GM19395 (cell line): ENCODE measurements around the gene CHORDC1.
"Not testable (repeated sequence)": the region's sequence is repeated elsewhere in the genome, so short reads cannot be mapped to it uniquely, and the experiment has no call there.

Experiments used
- ATAC-seq: cut with Tn5 transposase; IDR thresholded peaks from one replicate; pipeline ENCODE4 v1.9.1; 2021; ENCODE audit warnings: mild to moderate bottlenecking, moderate library complexity; ENCODE audit not compliant: unreplicated experiment

The CHORDC1 gene

DNA sequence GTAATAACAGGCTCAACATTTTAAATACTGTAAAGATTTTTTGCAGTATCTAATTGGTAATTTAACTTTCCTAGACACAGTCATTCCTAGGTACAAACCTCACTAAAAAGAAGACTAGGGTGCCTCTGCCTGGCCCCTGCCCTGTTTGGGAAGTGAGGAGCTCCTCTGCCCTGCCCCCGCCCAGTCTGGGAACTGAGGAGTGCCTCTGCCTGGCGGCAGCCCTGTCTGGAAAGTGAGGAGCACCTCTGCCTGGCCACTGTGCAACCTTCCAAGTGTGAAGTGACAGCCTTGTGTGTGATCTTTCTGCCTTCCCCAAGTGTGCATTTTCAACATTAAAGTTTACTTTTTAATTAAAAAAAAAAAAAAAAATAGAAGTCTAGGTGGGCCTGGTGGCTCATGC, 4.2 kb downstream of the CHORDC1 start:
- ATAC-seq: no peak

DNA sequence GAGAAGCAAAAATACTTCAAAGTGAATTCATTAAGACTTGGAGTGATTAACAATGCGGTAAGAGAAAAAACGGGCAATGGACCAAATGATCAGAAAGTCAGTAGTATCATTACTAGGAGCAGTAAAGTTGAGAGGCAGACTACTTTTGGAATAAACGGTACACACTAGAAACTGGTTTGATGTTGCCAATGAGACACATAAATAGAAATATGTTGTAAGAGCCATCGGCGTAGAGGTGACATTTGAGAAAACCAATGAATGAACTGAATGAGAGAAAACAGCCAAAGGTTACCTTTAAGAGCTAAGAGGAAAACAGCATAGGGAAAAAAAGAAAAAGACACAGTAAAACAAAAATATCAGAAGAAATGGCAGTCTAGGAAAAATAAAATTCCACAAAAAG, 6.2 kb downstream of the CHORDC1 start:
- ATAC-seq: no peak

DNA sequence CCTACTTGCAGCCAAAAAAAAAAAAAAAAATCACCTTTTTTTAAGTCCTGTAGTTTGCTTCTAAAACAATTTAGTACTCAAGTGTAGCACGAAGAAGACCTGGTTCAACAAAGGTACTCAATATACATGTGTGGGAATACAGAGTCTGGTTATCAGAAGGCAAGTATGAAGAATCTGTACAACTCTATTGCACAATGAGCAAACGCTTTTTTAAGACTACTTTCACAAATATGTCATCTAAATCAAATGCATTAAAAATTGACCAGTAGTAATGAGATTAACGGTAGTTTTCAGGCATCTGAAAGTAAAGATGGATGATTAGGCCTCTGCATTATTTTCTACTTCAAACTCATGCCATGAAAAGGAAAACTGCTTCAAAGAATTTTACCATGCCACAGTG, 9.5 kb downstream of the CHORDC1 start:
- no peak for ATAC-seq

DNA sequence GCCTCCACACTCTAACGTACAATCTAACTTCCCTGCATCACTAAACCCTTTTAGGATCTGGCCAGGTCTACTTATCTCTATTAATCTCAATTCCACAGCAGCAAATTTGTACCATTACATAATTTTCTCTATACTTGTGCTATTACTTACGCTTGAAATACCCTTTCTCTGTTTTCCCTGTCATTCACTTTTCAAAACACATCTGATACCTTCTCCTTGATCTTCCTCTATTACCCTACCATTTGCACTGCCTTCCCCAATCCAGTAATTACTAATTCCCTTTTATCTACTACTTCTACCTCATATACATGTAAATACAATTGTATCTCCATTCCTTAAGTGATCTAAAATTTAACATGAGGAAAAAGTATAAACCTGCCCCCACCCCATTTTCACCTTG, 14.0 kb downstream of the CHORDC1 start:
- ATAC-seq: no peak

DNA sequence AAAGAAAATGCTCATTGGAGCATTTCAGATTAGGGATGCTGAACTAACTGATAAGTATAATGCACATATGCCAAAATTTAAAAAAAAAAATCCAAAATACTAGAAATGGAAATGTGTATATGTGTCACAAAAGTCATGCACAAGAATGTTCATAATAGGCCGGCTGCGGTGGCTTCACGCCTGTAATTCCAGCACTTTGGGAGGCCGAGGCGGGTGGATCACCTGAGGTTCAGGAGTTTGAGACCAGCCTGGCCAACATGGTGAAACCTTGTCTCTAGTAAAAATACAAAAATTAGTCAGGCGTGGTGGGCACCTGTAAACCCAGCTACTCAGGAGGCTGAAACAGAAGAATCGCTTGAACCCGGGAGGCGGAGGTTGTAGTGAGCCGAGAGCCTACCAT, 14.9 kb downstream of the CHORDC1 start:
- ATAC-seq: not testable (repeated sequence)

DNA sequence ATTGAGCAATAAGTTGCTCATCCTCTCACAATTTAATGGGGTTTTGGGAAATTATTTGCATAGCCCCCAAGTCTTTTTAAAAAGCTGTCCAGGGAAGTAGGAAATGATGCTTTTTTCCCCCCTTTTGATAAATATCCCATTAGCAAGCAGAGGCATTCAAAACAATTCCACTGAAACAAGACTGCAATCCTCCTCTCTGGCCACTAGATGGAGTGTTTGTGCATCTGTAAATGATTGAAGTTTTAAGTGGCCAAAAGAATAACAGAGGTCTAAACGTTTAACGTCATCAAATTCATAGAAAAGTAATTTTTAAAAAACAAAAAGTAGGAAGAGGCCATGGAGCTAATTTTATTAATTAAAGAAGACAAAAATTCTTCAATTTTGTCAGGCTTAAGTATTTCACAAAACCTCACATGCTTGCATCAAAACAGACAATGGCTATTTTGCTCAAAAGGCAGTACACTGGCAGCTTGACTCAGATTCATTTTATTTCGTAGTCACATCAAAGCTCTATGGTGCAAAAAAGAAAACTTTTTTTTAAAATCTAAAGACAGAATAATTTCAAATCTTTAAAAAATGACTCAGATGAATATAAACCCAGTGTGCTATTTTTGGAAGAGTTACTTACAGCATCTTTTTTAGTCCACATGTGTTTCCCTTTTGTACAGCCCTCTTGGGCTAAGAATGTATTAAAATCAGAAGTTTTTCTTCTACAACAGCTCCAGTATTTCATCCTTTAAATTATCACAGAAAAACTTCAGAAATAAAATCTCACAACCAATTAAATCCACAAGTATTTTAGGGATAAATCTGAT, 17.8 kb downstream of the CHORDC1 start:
- ATAC-seq: peak; percentile 92

DNA sequence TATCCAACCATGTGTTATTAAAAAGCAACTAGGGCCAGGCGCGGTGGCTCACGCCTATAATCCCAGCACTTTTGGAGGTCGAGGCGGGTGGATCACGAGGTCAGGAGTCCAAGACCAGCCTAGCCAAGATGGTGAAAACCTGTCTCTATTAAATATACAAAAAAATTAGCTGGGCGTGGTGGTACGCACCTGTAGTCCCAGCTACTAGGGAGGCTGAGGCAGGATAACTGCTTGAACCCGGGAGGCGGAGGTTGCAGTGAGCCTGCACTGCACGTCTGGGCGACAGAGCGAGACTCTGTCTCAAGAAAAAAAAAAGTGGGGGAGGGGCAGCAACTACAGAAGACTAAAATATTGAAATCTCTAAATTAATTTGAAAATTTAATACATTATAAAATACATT, 18.4 kb downstream of the CHORDC1 start:
- ATAC-seq: no peak

DNA sequence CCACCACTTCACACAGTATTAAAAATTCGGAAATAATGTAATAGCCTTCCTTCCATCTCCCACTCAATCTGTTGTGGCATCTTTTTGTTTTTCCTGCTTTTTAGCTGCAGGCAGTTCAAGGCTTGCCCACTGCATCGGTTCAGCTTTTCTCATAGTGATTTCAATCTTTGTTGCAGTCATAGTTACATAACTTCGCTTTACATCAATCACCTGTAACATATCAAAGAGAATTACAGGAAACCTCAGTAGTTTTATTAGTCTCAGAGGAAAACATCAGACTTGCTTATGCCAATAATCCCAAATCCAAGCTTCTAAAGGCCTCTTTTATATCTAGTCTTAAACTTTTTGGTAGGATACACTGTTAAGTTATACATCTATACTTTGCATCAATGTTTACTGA, 20.5 kb downstream of the CHORDC1 start:
- no peak for ATAC-seq

DNA sequence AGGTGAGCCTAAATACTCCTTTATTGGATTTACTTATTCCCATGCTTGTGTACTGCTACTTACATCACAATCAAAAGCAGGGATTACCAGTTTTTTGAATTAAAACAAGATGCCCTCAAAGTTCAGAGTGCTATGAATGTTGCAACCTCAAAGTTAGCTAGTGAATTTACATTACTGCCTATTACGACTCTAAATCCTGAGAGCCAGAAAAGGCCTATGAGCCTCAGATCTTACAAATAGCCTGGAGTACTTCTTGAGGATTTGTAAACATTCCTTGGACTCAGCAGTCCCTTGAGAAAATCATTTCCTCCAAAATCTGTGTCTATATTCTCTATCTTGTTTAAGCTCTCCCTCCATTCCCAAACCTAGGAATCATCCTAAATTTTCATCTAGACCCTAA, 25.5 kb downstream of the CHORDC1 start:
- no peak for ATAC-seq

DNA sequence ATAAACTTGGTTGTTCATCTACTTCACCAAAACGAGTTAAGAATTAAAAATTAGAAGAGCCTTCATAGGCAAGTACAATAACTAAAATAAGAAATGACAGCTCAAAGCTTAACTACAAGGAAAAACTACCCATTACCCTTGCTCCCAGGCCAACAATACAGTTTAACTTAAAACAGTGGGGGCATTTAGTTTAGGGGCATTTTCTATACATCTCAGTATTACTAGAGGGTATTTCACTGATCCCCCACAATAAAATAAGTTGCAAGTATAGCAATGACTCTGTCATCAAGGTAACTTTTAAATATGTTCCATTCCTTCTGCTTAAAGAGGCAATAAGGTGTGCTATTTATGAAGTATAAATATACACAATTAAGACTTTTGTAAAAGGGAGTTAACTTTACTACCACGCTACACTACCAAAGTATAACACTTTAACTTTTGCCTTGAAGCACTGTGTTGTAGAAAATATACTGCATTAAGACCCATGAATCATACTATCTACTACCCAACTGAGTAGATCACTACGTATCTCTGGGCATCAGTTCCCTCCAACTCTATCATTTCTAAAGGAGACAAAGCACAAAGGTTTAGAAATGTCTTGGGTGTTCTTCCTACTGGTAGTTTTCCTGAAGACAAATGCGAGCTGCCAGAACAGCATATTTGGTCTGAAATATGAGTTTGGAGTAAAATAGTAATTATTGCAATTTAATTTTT, 29.8 kb downstream of the CHORDC1 start:
- no peak for ATAC-seq

DNA sequence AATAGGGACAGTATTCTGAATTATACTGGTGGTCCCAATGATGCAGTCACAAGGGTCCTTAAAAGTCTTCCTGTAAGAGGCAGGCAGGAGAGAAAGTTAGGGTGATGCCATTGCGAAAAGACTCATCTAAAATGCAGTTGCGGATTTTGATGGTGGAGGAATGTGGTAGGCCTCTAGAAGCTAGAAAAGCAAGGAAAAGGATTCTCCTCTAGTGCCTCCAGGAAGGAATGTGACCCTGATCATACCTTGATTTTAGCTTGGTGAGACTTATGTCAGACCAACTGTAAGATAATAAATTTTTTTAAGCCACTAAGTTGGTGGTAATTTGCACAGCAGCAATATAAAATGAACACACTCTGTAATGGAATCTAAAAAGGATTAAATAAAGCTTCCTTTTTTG, 33.8 kb downstream of the CHORDC1 start:
- ATAC-seq: no peak

DNA sequence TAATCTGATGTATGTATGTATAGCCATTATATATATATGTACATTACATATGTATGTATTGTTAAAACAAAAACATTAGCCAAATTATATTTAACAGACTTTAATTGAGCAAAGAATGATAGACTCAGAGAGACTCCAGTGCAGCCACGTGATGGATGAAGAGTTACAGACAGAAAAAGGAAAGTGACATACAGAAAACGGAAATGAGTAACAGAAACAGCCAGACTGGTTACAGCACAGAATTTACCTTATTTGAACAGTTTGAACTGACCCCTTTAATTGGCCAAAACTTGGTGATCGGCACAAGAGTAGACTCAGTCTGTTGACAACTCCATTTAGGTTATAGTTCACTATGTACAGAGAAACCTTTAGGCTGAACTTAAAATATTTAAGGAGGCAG, 35.0 kb downstream of the CHORDC1 start:
- no peak for ATAC-seq

DNA sequence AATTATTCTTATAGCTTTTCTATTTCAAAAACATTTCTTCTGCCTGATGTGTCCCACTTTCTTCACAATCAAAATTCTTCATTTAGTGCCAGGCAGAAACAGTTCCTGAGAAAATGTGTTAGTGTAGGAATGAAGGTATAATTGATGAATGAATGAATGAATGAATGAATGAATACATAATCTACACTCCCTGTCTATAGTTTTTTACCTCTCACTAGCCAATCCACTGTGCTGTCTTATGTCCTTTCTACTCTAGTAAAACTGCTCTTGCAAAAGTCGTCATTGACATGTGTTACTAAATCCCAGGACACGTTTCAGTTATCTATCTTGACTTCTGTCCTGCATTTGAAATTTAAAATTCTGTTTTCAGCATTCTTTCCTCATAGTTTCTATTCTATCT, 42.9 kb downstream of the CHORDC1 start:
- ATAC-seq: no peak

DNA sequence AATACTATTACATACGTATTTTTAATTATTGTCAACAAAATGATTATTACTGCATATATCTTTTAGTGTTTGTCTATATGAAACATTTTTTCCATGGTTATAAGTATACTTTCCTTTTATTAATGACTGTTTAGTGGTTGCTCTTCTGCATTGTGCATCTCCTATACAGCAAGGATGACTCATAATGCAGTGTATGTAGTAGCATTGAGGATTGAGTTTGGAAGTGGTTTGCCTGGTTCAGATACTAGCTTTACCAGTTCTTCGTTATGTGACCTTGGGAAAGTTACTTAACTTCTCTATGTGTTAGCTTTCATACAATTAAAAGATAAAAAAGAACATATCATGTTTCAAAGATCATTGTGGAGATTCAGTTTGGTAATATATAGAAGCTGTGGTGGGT, 44.1 kb downstream of the CHORDC1 start:
- no peak for ATAC-seq

DNA sequence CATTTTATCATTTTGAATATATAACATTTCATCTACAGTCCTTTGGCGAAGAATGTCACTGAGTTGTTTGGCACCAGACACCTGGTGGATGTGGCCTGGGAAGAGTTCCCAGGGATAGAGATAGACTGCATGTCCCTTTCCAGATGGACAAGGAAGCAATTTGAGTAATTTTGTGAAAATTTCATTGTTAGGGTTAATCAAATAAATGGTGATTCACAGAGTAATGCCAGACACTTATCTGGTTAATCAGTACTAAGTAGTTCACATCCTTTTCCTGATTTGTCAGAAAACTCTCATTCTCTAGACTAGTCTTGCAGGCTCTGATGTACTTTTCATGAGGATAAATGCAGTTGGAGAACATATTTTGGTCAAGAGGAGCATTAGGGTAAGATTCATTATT, 46.8 kb downstream of the CHORDC1 start:
- no peak for ATAC-seq

DNA sequence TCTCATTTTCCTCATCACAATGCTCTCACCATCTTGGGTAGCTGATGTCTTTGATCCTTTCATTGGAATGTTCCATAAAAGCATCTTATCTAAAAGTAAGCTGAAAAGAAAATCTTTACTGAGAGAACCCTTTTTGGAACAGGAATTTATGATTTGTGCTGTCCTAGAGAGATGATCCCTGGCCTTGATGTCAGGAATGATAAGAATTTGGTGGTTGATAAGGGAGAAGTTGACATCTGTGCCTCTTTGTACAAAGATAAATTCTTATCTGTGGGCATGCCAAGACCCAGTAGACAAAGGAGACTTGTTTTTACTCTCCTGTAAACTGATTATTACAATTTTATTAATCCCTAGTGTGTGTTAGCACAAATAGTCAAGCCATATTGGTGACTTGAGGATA, 51.5 kb downstream of the CHORDC1 start:
- ATAC-seq: no peak

DNA sequence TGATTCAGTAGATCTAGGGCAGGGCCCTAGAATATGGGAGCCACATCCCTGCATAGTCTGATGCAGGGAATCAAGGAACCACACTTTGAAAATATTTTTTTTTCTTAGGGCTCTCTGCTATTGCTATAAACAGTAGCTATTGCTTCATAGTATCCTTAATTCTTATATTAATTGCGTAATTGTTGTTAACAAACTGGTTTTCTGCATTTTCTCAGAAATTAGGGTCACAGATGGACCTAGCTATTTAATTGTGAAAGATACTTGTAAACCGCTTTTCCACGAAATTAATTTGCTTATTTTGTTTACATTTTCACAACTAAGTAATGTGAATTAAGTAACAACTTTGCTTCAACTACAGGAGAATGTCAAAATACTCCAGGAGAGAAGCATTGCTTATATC, 54.3 kb downstream of the CHORDC1 start:
- ATAC-seq: no peak

DNA sequence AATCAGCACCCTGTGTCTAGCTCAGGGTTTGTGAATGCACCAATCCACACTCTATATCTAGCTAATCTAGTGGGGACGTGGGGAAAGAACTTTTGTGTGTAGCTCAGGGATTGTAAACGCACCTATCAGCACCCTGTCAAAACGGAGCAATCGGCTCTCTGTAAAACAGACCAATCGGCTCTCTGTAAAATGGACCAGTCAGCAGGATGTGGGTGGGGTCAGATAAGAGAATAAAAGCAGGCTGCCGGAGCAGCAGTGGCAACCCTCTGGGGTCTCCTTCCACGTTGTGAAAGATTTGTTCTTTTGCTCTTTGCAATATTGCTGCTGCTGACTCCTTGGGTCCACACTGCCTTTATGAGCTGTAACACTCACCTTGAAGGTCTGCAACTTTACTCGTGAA, 55.1 kb downstream of the CHORDC1 start:
- ATAC-seq: not testable (repeated sequence)

DNA sequence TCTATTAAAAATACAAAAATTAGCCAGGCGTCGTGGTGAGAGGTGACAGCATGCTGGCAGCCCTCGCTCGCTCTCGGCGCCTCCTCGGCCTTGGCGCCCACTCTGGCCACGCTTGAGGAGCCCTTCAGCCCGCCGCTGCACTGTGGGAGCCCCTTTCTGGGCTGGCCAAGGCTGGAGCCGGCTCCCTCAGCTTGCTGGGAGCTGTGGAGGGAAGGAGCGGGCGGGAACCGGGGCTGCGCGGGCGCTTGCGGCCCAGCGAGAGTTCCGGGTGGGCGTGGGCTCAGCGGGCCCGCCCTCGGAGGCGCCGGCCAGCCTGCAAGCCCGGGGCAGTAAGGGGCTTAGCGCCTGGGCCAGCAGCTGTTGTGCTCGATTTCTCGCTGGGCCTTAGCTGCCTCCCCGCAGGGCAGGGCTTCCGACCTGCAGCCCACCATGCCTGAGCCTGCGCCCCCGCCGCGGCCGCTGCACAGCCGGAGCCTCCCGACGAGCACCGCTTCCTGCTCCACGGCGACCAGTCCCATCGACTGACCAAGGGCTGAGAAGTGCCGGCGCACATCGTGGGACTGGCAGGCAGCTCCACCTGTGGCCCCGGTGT, 55.8 kb downstream of the CHORDC1 start:
- ATAC-seq: not testable (repeated sequence)
